Left ventricle myocardium inferior (tissue), 1 donor: Measurements from ENCODE around the gene RAD51B. TPM values are rescaled to one million over a fixed set of nuclear protein-coding genes. Genes with fewer than 3 reads are reported as not detected.
A peak's percentile ranks its signal among the peaks of the same experiment; 100 is the strongest.

ENCODE experiments used
- DNase-seq: peaks from one replicate; pipeline ENCODE4 v3.0.0-alpha.2; 2020
- H3K27ac ChIP-seq: fragments of 200-600 bp; replicated peaks from 2 replicates; pipeline ENCODE4 v1.8.0; 2021
- H3K27me3 ChIP-seq: fragments of 200-600 bp; 2 replicates; pipeline ENCODE4 v1.8.0; 2021; ENCODE audit warnings: low read depth
- H3K36me3 ChIP-seq: fragments of 200-600 bp; 2 replicates; pipeline ENCODE4 v1.8.0; 2021
- H3K4me1 ChIP-seq: fragments of 200-600 bp; 2 replicates; pipeline ENCODE4 v1.8.0; 2021
- H3K4me3 ChIP-seq: fragments of 200-600 bp; 2 replicates; pipeline ENCODE4 v1.8.0; 2021; ENCODE audit warnings: mild to moderate bottlenecking, moderate library complexity
- H3K9me3 ChIP-seq: fragments of 200-600 bp; replicated peaks from 2 replicates; pipeline ENCODE4 v1.8.0; 2021
- CTCF ChIP-seq: fragments of 200-600 bp; IDR thresholded peaks from 2 replicates; pipeline ENCODE4 v1.8.0; 2021; ENCODE audit warnings: antibody characterized with exemption, mild to moderate bottlenecking, borderline replicate concordance
- intact Hi-C: fragments of 100-400 bp; cut with micrococcal nuclease; formaldehyde crosslinking; loops from one replicate; pipeline ENCODE4 v1.11.0; 2022
- total RNA-seq: library from RNA; stranded (reverse); fragmentation: NEBNext Ultra II Directional; extraction: Animal tissue kit (Norgen Biotek cat#: 25700); gene quantifications from one replicate; pipeline ENCODE4 v1.2.1, GENCODE V29; 2021
- donor health status: DM: no; HTN: yes; CAD: no; lungs with severe emphysema.

Gene RAD51B
- total RNA-seq, 1 donor from 2014 or later: 2.4 TPM

GRCh38 chr14:67994531-67994930, 175.0 kb downstream of the RAD51B start:
- Histone ChIP-seq H3K36me3 (no peaks in the 10 kb centered on the region), H3K27me3 (no peaks in the 10 kb centered on the region), H3K9me3 (no peaks in the 10 kb centered on the region), H3K4me1 (no peaks in the 10 kb centered on the region), H3K4me3 (no peak overlapping the region), H3K27ac (no peak overlapping the region)
- intact Hi-C loops: no loop called here
- DNase-seq: no peak
- TF ChIP-seq CTCF: no peak

GRCh38 chr14:67996235-67996634, 176.7 kb downstream of the RAD51B start:
- DNase-seq: no peak
- intact Hi-C loops: no loop called here

GRCh38 chr14:67998834-67999233, 179.3 kb downstream of the RAD51B start:
- Histone ChIP-seq H3K9me3 (peaks cover 9% of the 10 kb centered on the region), H3K27me3 (no peaks in the 10 kb centered on the region), H3K4me3 (no peak overlapping the region), H3K4me1 (no peaks in the 10 kb centered on the region), H3K27ac (no peak overlapping the region), H3K36me3 (no peaks in the 10 kb centered on the region)
- DNase-seq: no peak
- no peak for TF ChIP-seq CTCF
- intact Hi-C loops: no loop called here

More at GRCh38 chr14:67996235-67996634, 176.7 kb downstream of the RAD51B start:
- Histone ChIP-seq H3K36me3 (no peaks in the 10 kb centered on the region), H3K9me3 (no peaks in the 10 kb centered on the region), H3K27ac (no peak overlapping the region), H3K27me3 (no peaks in the 10 kb centered on the region), H3K4me3 (no peak overlapping the region), H3K4me1 (no peaks in the 10 kb centered on the region)
- no peak for TF ChIP-seq CTCF

GRCh38 chr14:67999290-67999689, 179.7 kb downstream of the RAD51B start:
- Histone ChIP-seq H3K4me1 (no peaks in the 10 kb centered on the region), H3K36me3 (no peaks in the 10 kb centered on the region), H3K4me3 (no peak overlapping the region), H3K27me3 (no peaks in the 10 kb centered on the region), H3K9me3 (peaks cover 9% of the 10 kb centered on the region), H3K27ac (peak overlapping the region; percentile 9)
- no peak for DNase-seq
- no peak for TF ChIP-seq CTCF
- intact Hi-C loops: no loop called here

- no peak for DNase-seq
- TF ChIP-seq CTCF: no peak
- H3K4me3 ChIP-seq: no peak overlapping the region
- intact Hi-C loops: no loop called here
- H3K9me3 ChIP-seq: peaks cover 9% of the 10 kb centered on the region
- peak overlapping the region; percentile 9 for H3K27ac ChIP-seq
- no peaks in the 10 kb centered on the region for H3K27me3 ChIP-seq
- no peaks in the 10 kb centered on the region for H3K36me3 ChIP-seq
- no peaks in the 10 kb centered on the region for H3K4me1 ChIP-seq
Observed at GRCh38 chr14:67999705-68000384, 180.3 kb downstream of the RAD51B start.
